Motor neuron (in vitro differentiated cells): ENCODE measurements around the gene PTPRC. TPM values are rescaled to one million over a fixed set of nuclear protein-coding genes. Genes with fewer than 3 reads are reported as not detected.
A peak's percentile ranks its signal among the peaks of the same experiment; 100 is the strongest.
"Not testable (repeated sequence)": the region's sequence is repeated elsewhere in the genome, so short reads cannot be mapped to it uniquely, and the experiment has no call there.

Experiments
- ATAC-seq, 8 experiments: fragments of 200-7000 bp; cut with Tn5 transposase; replicated peaks in 6 of 8; 2 replicates each; pipeline ENCODE4 v1.8.0; 2021; ENCODE audit warnings: mild to moderate bottlenecking in 8 of 8, moderate library complexity in 8 of 8
- H3K27ac ChIP-seq, 2 donors: fragments of 250-450 bp; sonication (Bioruptor Pico); 2 replicates each; pipeline ENCODE4 v1.9.0; 2021; ENCODE audit warnings: antibody characterized with exemption in 2 of 2, mild to moderate bottlenecking in 2 of 2, moderate library complexity in 1 of 2
- H3K4me1 ChIP-seq, 2 donors: fragments of 250-450 bp; sonication (Bioruptor Pico); replicated peaks in 1 of 2; 2 replicates each; pipeline ENCODE4 v1.6.1; 2021; ENCODE audit warnings: antibody characterized with exemption in 2 of 2, mild to moderate bottlenecking in 2 of 2, moderate library complexity in 1 of 2
- H3K4me3 ChIP-seq, 5 donors: fragments of 250-450 bp; sonication (Bioruptor Pico); 2 replicates each; pipeline ENCODE4 v1.9.0; 2021; ENCODE audit warnings: antibody characterized with exemption in 5 of 5, mild to moderate bottlenecking in 5 of 5, moderate library complexity in 4 of 5
- WGBS, 10 experiments: fragments of 450-650 bp; shearing (Covaris generic); methylation state at CpG; one replicate each; pipeline ENCODE4 v1.0.0; 2022; 5-methylcytosine and 5-hydroxymethylcytosine counted together
- in situ Hi-C, 9 experiments: fragments of 400-800 bp; cut with MboI; loops; one replicate each; pipeline ENCODE4 v1.15.0; 2021; ENCODE audit warnings: low sequenced_read_pairs in 9 of 9, low pct_unique_long_range_greater_than_20kb in 2 of 9; ENCODE audit not compliant: unreplicated experiment in 9 of 9
- total RNA-seq, 8 experiments: library from RNA; unstranded; fragments of 300-600 nt; gene quantifications; 2 replicates each; pipeline versions ENCODE4 v1.2.3 to v1.2.4, GENCODE V29; 2022

The PTPRC gene, protein sequence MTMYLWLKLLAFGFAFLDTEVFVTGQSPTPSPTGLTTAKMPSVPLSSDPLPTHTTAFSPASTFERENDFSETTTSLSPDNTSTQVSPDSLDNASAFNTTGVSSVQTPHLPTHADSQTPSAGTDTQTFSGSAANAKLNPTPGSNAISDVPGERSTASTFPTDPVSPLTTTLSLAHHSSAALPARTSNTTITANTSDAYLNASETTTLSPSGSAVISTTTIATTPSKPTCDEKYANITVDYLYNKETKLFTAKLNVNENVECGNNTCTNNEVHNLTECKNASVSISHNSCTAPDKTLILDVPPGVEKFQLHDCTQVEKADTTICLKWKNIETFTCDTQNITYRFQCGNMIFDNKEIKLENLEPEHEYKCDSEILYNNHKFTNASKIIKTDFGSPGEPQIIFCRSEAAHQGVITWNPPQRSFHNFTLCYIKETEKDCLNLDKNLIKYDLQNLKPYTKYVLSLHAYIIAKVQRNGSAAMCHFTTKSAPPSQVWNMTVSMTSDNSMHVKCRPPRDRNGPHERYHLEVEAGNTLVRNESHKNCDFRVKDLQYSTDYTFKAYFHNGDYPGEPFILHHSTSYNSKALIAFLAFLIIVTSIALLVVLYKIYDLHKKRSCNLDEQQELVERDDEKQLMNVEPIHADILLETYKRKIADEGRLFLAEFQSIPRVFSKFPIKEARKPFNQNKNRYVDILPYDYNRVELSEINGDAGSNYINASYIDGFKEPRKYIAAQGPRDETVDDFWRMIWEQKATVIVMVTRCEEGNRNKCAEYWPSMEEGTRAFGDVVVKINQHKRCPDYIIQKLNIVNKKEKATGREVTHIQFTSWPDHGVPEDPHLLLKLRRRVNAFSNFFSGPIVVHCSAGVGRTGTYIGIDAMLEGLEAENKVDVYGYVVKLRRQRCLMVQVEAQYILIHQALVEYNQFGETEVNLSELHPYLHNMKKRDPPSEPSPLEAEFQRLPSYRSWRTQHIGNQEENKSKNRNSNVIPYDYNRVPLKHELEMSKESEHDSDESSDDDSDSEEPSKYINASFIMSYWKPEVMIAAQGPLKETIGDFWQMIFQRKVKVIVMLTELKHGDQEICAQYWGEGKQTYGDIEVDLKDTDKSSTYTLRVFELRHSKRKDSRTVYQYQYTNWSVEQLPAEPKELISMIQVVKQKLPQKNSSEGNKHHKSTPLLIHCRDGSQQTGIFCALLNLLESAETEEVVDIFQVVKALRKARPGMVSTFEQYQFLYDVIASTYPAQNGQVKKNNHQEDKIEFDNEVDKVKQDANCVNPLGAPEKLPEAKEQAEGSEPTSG (N-terminal part only)
- 1 to 10 TPM in 5 of 8 experiments, under 1 TPM in 3; 0.18 to 4.5 (median 1.3) TPM for total RNA-seq

DNA sequence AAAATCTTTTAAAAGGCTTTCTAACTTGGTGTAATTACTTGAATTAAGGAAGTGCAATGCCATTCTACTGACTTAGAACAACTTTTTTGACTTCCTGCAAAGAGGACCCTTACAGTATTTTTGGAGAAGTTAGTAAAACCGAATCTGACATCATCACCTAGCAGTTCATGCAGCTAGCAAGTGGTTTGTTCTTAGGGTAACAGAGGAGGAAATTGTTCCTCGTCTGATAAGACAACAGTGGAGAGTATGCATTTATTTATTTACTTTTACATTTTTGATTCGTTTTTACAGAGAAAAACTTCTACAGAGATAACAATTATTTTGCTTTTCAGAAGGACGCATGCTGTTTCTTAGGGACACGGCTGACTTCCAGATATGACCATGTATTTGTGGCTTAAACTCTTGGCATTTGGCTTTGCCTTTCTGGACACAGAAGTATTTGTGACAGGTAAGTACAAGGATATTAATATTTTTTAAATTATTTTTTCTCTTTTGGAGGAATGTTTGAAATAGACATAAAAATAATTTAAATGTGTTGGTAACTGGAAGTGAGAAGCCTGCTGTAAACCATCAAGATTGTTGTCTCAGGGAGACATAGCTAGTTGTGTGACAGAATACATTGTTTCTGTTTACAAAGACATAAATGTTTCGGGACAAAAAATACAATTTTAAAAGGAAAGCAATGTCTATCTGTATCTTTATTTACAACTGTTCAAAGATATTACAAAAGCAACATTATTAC, at the start of gene PTPRC:
TSS of gene PTPRC (plus strand) at position 147 of the 742 bp plus-strand sequence. CDS start at position 376, 229 bp downstream.
- in situ Hi-C loops: no loop called here
- WGBS, 10 experiments: 15 to 81% (median 73%) methylated on average over 3 to 6 of the region's 6 CpGs
- Histone ChIP-seq H3K4me3 (no peak within 1 kb of the TSS), H3K27ac (no peak within 1 kb of the TSS), H3K4me1 (peaks cover 0 to 5% of the 10 kb centered on the region in 2 donors)
- ATAC-seq: no peak

DNA sequence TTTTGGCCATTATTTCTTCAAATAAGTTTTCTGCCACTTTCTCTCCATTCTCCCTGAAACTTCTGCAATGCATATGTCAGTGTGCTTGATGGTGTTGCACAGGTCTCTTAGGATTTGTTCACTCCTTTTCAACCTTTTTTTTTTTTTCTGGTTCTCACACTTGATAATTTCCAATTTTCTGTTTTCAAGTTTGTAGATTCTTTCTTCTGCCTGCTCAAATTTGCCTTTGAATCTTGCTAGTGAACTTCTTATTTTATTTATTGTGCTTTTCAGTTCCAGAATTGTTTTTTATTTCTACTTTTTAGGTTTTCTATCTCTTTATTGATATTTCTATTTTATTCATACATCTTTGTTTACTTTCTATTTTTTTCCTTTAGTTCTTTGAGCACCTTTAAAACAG, 48.4 kb upstream of the PTPRC start:
- H3K27ac ChIP-seq: no peak overlapping the region
- no peak for ATAC-seq
- in situ Hi-C loops: no loop called here
- H3K4me1 ChIP-seq: no peaks in the 10 kb centered on the region
- no peak overlapping the region for H3K4me3 ChIP-seq

DNA sequence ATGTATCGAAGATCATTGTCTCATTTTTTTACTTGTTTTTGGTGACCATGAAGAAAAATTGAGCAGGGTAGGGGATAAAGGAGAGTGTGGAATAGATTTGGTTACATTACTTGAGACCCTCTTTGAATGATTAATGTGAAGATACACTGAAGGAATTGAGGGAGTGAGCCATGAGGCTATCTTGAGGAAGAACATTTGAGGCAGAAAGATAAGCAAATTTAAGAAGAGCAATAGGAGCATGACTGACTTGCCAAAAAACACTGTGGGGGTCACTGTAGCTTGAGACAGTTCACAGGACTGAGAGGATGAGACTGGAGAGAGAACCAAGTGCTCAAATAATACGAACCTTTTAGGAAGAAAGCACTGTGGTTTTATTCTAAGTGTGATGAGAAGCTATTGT, 43.1 kb upstream of the PTPRC start:
- in situ Hi-C loops: no loop called here
- WGBS, 10 experiments: 70 to 100% (median 93%) methylated on average over 1 to 2 of the region's 2 CpGs
- Histone ChIP-seq H3K4me3 (no peak overlapping the region), H3K4me1 (no peaks in the 10 kb centered on the region), H3K27ac (no peak overlapping the region)
- ATAC-seq: no peak

DNA sequence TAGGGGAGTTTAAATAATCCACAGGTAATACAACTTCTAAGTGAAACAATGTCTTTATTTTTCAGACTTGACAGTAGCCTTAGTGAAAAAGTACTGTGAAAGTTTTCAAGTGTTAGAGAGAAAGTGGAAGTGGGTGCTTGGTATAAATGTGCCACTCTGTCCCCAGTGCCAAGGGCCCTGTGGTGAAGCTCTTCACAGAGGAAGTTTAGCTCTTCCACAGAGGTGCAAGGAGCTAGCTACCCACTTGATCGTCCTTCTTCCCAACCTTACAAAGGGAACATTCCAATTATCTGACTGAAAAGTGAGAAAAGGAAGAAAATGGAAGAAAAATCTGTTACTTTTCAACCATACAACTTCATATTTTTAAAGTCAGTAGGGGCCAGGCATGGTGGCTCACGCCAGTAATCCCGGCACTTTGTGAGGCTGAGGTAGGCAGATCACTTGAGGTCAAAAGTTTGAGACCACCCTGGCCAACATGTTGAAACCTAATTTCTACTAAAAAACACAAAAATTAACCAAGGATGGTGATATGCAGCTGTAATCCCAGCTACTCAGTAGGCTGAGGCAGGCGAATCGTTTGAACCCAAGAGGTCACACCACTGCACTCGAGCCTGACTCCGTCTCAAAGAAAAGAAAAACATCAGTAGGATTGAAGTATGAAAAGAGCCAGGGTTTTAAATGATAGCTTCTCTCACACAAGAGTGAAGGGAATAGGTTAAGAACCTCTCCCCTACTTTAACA, 41.0 kb upstream of the PTPRC start:
- WGBS, 10 experiments: 81 to 100% (median 95%) methylated on average over 1 to 7 of the region's 7 CpGs; no CpG with 5 or more reads in 1 of the 10 experiments
- no peak overlapping the region for H3K4me3 ChIP-seq
- no peak for ATAC-seq
- in situ Hi-C loops: no loop called here
- H3K4me1 ChIP-seq: no peaks in the 10 kb centered on the region
- H3K27ac ChIP-seq: no peak overlapping the region

DNA sequence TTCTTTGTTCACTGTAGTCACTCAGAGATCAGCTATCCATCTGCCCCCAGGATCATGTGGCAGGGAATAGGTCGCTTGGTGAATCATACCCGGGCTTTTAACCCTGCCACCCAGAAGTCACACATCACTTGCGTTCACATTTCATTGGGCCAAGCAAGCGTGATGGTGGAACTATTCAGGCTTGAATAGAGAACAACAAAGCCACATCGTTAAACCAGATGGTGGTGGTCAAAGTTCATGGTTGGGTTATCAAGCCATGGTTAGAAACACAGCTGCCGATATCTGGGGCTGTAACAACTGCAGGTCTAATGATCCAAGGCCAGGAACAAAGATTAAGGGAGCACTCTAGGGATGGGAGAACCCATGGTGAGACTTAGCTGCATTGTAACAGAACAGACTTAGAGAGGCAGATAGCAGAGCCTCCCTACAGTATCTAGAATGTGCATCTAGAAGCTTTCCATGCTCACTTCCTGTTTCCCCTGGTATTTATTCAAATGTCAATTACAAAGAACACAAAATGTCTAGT, 40.0 kb upstream of the PTPRC start:
- Histone ChIP-seq H3K4me1 (no peaks in the 10 kb centered on the region), H3K4me3 (no peak overlapping the region), H3K27ac (no peak overlapping the region)
- no peak for ATAC-seq
- in situ Hi-C loops: no loop called here
- 50 to 100% (median 69%) methylated on average over 1 to 6 of the region's 6 CpGs; no CpG with 5 or more reads in 1 of the 10 experiments for WGBS, 10 experiments

DNA sequence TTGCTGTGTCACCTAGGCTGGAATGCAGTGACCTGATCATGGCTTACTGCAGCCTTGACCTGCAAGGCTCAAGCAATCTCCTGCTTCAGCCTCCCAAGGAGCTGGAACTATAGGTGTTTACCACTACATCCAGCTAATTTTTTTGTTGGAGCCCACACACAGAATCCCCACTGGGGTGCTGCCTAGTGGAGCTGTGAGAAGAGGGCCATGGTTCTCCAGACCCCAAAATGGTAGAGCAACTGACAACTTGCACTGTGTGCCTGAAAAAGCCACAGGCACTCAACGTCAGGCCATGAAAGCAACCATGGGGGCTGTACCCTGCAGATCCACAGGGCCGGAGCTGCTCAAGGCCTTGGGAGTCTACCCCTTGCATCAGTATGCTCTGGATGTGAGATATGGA, 39.1 kb upstream of the PTPRC start:
- Histone ChIP-seq H3K4me3 (no peak overlapping the region), H3K27ac (no peak overlapping the region), H3K4me1 (no peaks in the 10 kb centered on the region)
- 90 to 100% (median 100%) methylated on average over 1 to 2 of the region's 2 CpGs; no CpG with 5 or more reads in 7 of the 10 experiments for WGBS, 10 experiments
- ATAC-seq: no peak
- in situ Hi-C loops: no loop called here

DNA sequence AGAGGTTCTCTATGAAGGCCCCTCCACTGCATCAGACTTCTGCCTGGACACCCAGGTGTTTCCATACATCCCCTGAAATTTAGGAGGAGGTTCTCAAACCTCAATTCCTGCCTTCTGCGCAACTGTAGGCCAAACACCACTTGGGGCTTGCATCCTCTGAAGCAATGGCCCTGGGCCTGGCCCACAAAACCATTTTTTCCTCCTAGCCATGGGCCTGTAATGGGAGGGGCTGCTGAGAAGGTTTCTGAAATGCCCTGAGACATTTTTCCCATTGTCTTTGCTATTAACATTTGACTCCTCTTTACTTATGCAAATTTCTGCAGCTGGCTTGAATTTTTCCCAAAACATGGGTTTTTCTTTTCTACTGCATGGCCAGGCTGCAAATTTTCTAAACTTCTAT, 37.9 kb upstream of the PTPRC start:
- no peak overlapping the region for H3K4me3 ChIP-seq
- ATAC-seq: no peak
- peaks cover 3 to 5% of the 10 kb centered on the region in 2 donors for H3K4me1 ChIP-seq
- in situ Hi-C loops: no loop called here
- H3K27ac ChIP-seq: no peak overlapping the region
- 60 to 100% (median 100%) methylated on average over 1 of the region's 1 CpG; no CpG with 5 or more reads in 5 of the 10 experiments for WGBS, 10 experiments

DNA sequence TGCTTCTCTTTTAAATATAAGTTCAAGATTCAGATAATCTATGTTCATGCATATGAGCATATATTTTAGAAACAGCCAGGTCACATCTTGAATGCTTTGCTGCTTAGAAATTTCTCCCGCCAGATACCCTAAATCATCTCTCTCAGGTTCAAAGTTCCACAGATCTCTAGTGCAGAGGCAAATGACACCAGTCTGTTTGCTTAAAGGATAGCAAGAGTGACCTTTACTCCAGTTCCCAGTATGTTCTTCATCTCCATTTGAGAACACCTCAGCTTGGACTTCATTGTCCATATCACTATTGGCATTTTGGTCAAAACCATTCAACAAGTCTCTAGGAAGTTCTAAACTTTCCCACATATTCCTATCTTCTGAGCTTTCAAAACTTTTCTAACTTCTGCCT, 37.5 kb upstream of the PTPRC start:
- H3K27ac ChIP-seq, H3K4me3 ChIP-seq, H3K4me1 ChIP-seq, in situ Hi-C loops, ATAC-seq: not testable (repeated sequence)
- 67 to 100% (median 100%) methylated on average over 1 of the region's 1 CpG; no CpG with 5 or more reads in 3 of the 10 experiments for WGBS, 10 experiments

DNA sequence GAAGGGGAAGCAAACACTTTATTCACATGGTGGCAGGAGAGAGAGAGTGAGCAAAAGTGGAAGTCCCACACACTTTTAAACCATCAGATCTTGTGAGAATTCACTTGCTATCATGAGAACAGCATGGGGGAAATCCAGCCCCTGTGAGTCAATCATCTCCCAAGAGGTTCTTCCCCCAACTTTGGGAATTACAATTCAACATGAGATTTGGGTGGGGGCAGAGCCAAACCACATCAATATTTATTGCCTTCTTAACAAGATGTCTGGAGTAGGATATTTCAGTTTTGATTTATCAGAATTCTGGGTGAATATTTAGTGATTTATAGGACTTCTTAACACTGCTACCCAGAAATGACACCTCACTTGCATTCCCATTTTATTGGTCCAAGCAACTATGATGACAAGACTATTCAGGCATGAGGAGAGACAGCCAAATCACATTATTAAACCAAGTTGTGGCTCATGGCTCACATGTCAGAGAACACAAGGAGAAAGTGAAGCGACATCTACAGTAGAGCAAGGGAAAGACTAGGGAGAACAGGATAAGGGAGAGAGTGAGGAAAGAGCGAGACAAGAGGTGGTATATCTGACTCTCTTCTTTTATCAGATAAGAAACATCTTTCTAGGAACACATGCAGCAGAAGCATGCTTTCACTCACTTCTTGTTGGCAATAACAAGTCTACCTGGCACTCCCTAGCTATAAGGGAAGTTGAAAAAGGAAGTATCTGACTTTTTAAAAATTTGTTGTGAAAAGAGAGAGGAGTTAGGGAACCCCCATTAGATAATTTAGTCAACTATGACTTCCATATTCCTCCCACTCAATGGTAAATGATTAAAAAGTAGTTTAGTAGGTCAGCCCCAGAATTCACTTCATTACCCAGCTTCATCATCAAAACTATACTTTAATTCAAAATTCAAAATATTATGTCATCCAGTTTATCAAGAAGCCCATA, 36.6 kb upstream of the PTPRC start:
- Histone ChIP-seq H3K4me1 (peaks cover 6 to 13% of the 10 kb centered on the region in 2 donors), H3K27ac (no peak overlapping the region), H3K4me3 (no peak overlapping the region)
- peak in 2 of 8 experiments; percentile 40 to 77 for ATAC-seq
- WGBS, 10 experiments: 80 to 100% (median 100%) methylated on average over 1 to 2 of the region's 2 CpGs
- in situ Hi-C loops: no loop called here

DNA sequence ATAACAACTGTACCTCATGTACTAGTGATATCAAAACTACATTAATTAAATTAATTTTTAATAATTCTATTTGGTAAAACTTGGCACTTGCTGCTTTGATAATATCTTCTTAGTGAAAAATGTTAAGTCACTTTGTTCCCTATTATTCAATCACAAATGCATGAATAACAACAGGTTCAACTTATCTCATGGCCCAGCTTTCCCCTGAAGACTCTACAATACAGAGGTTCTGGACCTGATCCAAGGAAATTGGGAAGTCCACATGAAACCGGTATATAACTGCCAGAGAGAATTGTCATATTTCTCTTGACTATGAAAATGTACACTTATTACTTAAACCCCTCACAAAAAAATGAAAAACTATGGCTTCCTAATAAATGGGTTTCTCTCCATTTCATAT, 33.9 kb upstream of the PTPRC start:
- no peak overlapping the region for H3K27ac ChIP-seq
- in situ Hi-C loops: no loop called here
- no peak for ATAC-seq
- no peak overlapping the region for H3K4me3 ChIP-seq
- WGBS, 10 experiments: 60 to 100% (median 83%) methylated on average over 1 of the region's 1 CpG; no CpG with 5 or more reads in 3 of the 10 experiments
- H3K4me1 ChIP-seq: peaks cover 6 to 13% of the 10 kb centered on the region in 2 donors

DNA sequence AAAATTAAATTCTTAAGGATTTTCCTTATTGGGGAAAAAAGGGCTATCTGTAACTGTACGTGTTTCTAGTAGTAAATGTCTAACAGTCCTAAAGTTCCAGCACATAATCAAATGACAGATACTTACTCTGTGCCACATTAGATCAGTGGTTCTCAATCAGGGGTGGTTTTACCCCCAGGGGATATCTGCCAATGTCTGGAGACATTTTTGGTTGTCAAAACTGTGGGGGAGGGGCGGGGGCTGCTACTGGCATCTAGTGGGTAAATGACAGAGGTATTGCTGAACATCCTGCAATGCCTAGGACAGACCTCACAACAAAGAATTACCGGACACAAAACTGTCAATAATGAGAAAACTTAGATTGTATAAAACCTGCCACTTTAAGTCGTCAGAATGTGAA, 33.4 kb upstream of the PTPRC start:
- no peak for ATAC-seq
- 73 to 96% (median 81%) methylated on average over 1 to 4 of the region's 4 CpGs for WGBS, 10 experiments
- H3K4me1 ChIP-seq: peaks cover 6 to 13% of the 10 kb centered on the region in 2 donors
- H3K27ac ChIP-seq: no peak overlapping the region
- no peak overlapping the region for H3K4me3 ChIP-seq
- in situ Hi-C loops: no loop called here
